Liver (tissue), 9 donors: Measurements from ENCODE around the gene ATP12A. TPM values are rescaled to one million over a fixed set of nuclear protein-coding genes. Genes with fewer than 3 reads are reported as not detected.

Experiments used
- DNase-seq: peaks from one replicate; pipeline ENCODE4 v3.0.0-alpha.2; 2017; ENCODE audit warnings: low spot score
- H3K27ac ChIP-seq, 2 donors: one replicate each; pipeline ENCODE4 v1.7.0; 2013; ENCODE audit warnings: inconsistent platforms in 2 of 2, low read length in 2 of 2, control low read depth in 1 of 2, low read depth in 1 of 2, mild to moderate bottlenecking in 1 of 2
- H3K27me3 ChIP-seq, 4 donors: one replicate each; pipeline versions ENCODE4 v1.6.1 to v1.7.0; 2013; ENCODE audit warnings: low read length in 3 of 4, inconsistent platforms in 1 of 4, mild to moderate bottlenecking in 1 of 4, moderate library complexity in 1 of 4; ENCODE audit not compliant: control insufficient read depth in 4 of 4, insufficient read depth in 4 of 4
- H3K36me3 ChIP-seq, 4 donors: one replicate each; pipeline versions ENCODE4 v1.6.1 to v1.7.0; 2013; ENCODE audit warnings: low read length in 3 of 4, mild to moderate bottlenecking in 3 of 4, low read depth in 1 of 4, moderate library complexity in 1 of 4; ENCODE audit not compliant: control insufficient read depth in 4 of 4, insufficient read depth in 3 of 4
- H3K4me1 ChIP-seq, 4 donors: one replicate each; pipeline versions ENCODE4 v1.6.1 to v1.7.0; 2013; ENCODE audit warnings: low read length in 3 of 4, mild to moderate bottlenecking in 3 of 4, moderate library complexity in 1 of 4; ENCODE audit not compliant: control insufficient read depth in 4 of 4, insufficient read depth in 4 of 4
- H3K4me3 ChIP-seq, 3 donors: one replicate each; pipeline versions ENCODE4 v1.6.1 to v1.7.0; 2013; ENCODE audit warnings: low read length in 3 of 3, control low read depth in 1 of 3, low read depth in 1 of 3, mild to moderate bottlenecking in 1 of 3
- H3K9ac ChIP-seq, 2 donors: one replicate each; pipeline ENCODE4 v1.7.0; 2013; ENCODE audit warnings: low read length in 2 of 2, mild to moderate bottlenecking in 2 of 2, moderate library complexity in 2 of 2, control low read depth in 1 of 2, low read depth in 1 of 2
- H3K9me3 ChIP-seq, 4 donors: one replicate each; pipeline versions ENCODE4 v1.6.1 to v1.7.0; 2013; ENCODE audit warnings: low read length in 3 of 4; ENCODE audit not compliant: control insufficient read depth in 4 of 4
- EGR1 ChIP-seq, 2 donors: IDR thresholded peaks; 2 replicates each; pipeline ENCODE4 v1.6.1; 2016 to 2018; ENCODE audit warnings: antibody characterized with exemption in 2 of 2, low read depth in 2 of 2
- FOXA1 ChIP-seq: IDR thresholded peaks from 2 replicates; pipeline ENCODE4 v1.6.1; 2016; ENCODE audit warnings: antibody characterized with exemption
- FOXA2 ChIP-seq: IDR thresholded peaks from 2 replicates; pipeline ENCODE4 v1.6.1; 2016; ENCODE audit warnings: antibody characterized with exemption
- GABPA ChIP-seq, 2 donors: IDR thresholded peaks in 1 of 2; conservative IDR thresholded peaks in 1 of 2; 2 replicates each; pipeline ENCODE4 v1.6.1; 2016; ENCODE audit warnings: antibody characterized with exemption in 2 of 2, mild to moderate bottlenecking in 1 of 2, moderate library complexity in 1 of 2
- HNF4A ChIP-seq, 2 donors: conservative IDR thresholded peaks; 2 replicates each; pipeline ENCODE4 v1.6.1; 2016; ENCODE audit warnings: antibody characterized with exemption in 2 of 2, mild to moderate bottlenecking in 2 of 2
- HNF4G ChIP-seq: IDR thresholded peaks from 2 replicates; pipeline ENCODE4 v1.6.1; 2016; ENCODE audit warnings: antibody characterized with exemption
- JUND ChIP-seq, 2 donors: IDR thresholded peaks; 2 replicates each; pipeline ENCODE4 v1.6.1; 2016; ENCODE audit warnings: antibody characterized with exemption in 2 of 2
- NR2F2 ChIP-seq: IDR thresholded peaks from 2 replicates; pipeline ENCODE4 v1.6.1; 2016; ENCODE audit warnings: antibody characterized with exemption
- RXRA ChIP-seq, 2 donors: IDR thresholded peaks; 2 replicates each; pipeline ENCODE4 v1.6.1; 2017 to 2018; ENCODE audit warnings: antibody characterized with exemption in 2 of 2, mild to moderate bottlenecking in 1 of 2
- SP1 ChIP-seq: IDR thresholded peaks from 2 replicates; pipeline ENCODE4 v1.6.1; 2018; ENCODE audit warnings: antibody characterized with exemption, mild to moderate bottlenecking
- TAF1 ChIP-seq: conservative IDR thresholded peaks from 2 replicates; pipeline ENCODE4 v1.6.1; 2016; ENCODE audit warnings: antibody characterized with exemption, mild to moderate bottlenecking
- YY1 ChIP-seq: IDR thresholded peaks from 2 replicates; pipeline ENCODE4 v1.6.1; 2016; ENCODE audit warnings: antibody characterized with exemption, mild to moderate bottlenecking
- WGBS: extraction: QIAGEN DNeasy Blood & Tissue Kit; methylation state at CpG from one replicate; pipeline ENCODE4 v1.1.7; 2013; 5-methylcytosine and 5-hydroxymethylcytosine counted together
- polyA plus RNA-seq, 2 donors: library from polyadenylated mRNA; stranded (reverse) in 1 of 2; unstranded in 1 of 2; fragments of 200-250 nt in 1 of 2; fragments of >200 nt in 1 of 2; fragmentation: Nextera tagmentation in 1 of 2; extraction: Ambion mirVana in 1 of 2; gene quantifications; one replicate each; pipeline versions ENCODE4 v1.2.1 to v1.2.3, GENCODE V29; 2013 to 2015
- total RNA-seq, 2 donors: library from RNA; depleted of rRNA; stranded (reverse); fragments of >200 nt; gene quantifications; one replicate each; pipeline ENCODE4 v1.2.3, GENCODE V29; 2014
- TF ChIP-seq, protein P1 (sequence below): IDR thresholded peaks from 2 replicates; pipeline ENCODE4 v1.6.1; 2016; ENCODE audit warnings: antibody characterized with exemption, mild to moderate bottlenecking
- TF ChIP-seq, protein P2 (sequence below): IDR thresholded peaks from 2 replicates; pipeline ENCODE4 v1.6.1; 2016; ENCODE audit warnings: antibody characterized with exemption
- donor health status: healthy.
- donor health status: healthy.
- donor health status: healthy.
- donor health status: healthy.
- donor health status: healthy.

ATP12A gene
- under 1 TPM in 1 of 2 donors, not detected in 1; under 0.01 TPM for total RNA-seq
- not detected for polyA plus RNA-seq

DNA sequence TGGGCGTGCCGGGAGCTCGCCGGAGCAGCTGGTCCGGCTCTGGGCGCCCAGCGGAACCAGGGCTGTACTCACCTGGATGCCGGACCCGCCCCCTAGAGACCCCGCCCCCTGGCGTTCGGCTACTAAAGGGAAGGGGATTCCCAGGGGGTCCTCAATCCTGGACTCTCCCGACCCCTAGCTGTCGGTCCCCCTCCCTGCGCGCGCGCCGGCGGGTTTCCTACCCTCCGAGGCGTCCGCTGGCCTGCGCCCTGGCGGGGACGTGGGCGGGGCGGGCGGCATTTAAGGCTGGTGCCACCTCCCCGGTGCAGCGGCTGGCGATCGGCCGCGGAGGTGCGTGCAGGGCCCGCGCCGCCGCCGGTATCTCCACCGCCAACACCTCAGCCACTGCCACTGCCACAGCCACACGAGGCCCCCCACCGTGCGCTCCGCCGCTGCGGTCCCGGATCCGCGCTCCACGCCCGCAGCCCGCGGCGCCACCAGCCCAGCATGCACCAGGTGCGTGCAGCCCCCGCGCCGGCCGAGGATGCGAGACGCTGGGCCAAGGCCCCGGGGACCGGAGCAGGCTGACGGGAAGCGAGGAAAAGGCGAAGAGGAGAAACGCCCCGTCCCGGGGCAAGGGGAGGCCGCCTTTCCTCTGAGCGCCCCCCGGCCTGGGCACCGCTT is at the start of gene ATP12A:
TSS of gene ATP12A (plus strand) at position 151 of the 663 bp plus-strand sequence. CDS start at position 487, 336 bp downstream.
- no peak within 1 kb of the TSS for H3K27ac ChIP-seq
- H3K4me1 ChIP-seq: peaks cover 7 to 12% (median 10%) of the 10 kb centered on the region in 4 donors
- no peak for TF ChIP-seq TAF1
- TF ChIP-seq, protein P1, sequence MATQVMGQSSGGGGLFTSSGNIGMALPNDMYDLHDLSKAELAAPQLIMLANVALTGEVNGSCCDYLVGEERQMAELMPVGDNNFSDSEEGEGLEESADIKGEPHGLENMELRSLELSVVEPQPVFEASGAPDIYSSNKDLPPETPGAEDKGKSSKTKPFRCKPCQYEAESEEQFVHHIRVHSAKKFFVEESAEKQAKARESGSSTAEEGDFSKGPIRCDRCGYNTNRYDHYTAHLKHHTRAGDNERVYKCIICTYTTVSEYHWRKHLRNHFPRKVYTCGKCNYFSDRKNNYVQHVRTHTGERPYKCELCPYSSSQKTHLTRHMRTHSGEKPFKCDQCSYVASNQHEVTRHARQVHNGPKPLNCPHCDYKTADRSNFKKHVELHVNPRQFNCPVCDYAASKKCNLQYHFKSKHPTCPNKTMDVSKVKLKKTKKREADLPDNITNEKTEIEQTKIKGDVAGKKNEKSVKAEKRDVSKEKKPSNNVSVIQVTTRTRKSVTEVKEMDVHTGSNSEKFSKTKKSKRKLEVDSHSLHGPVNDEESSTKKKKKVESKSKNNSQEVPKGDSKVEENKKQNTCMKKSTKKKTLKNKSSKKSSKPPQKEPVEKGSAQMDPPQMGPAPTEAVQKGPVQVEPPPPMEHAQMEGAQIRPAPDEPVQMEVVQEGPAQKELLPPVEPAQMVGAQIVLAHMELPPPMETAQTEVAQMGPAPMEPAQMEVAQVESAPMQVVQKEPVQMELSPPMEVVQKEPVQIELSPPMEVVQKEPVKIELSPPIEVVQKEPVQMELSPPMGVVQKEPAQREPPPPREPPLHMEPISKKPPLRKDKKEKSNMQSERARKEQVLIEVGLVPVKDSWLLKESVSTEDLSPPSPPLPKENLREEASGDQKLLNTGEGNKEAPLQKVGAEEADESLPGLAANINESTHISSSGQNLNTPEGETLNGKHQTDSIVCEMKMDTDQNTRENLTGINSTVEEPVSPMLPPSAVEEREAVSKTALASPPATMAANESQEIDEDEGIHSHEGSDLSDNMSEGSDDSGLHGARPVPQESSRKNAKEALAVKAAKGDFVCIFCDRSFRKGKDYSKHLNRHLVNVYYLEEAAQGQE: no peak
- TF ChIP-seq EGR1 (IDR thresholded peaks at IDR 0.05; ENCODE audit: low read depth in 2 of 2): no peak
- TF ChIP-seq FOXA1: no peak
- TF ChIP-seq YY1: no peak
- no peak for TF ChIP-seq FOXA2
- TF ChIP-seq GABPA (IDR thresholded peaks at IDR 0.05 in 1 of 2, conservative IDR thresholded peaks at IDR 0.05 in 1 of 2): no peak
- TF ChIP-seq RXRA (IDR thresholded peaks at IDR 0.05): no peak
- TF ChIP-seq HNF4G: no peak
- TF ChIP-seq NR2F2: no peak
- TF ChIP-seq HNF4A (conservative IDR thresholded peaks at IDR 0.05): no peak
- TF ChIP-seq, protein P2, sequence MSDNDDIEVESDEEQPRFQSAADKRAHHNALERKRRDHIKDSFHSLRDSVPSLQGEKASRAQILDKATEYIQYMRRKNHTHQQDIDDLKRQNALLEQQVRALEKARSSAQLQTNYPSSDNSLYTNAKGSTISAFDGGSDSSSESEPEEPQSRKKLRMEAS: no peak
- no peak for TF ChIP-seq JUND (IDR thresholded peaks at IDR 0.05)
- H3K4me3 ChIP-seq: peak within 1 kb of the TSS in 2 of 3 donors; percentile 24 to 45
- no peak within 1 kb of the TSS for H3K9ac ChIP-seq
- no peaks in the 10 kb centered on the region for H3K36me3 ChIP-seq
- no peaks in the 10 kb centered on the region for H3K9me3 ChIP-seq
- peaks cover 0 to 6% (median 3%) of the 10 kb centered on the region in 4 donors for H3K27me3 ChIP-seq
- no peak for DNase-seq
- WGBS: 3% methylated on average over 75 of the region's 75 CpGs

DNA sequence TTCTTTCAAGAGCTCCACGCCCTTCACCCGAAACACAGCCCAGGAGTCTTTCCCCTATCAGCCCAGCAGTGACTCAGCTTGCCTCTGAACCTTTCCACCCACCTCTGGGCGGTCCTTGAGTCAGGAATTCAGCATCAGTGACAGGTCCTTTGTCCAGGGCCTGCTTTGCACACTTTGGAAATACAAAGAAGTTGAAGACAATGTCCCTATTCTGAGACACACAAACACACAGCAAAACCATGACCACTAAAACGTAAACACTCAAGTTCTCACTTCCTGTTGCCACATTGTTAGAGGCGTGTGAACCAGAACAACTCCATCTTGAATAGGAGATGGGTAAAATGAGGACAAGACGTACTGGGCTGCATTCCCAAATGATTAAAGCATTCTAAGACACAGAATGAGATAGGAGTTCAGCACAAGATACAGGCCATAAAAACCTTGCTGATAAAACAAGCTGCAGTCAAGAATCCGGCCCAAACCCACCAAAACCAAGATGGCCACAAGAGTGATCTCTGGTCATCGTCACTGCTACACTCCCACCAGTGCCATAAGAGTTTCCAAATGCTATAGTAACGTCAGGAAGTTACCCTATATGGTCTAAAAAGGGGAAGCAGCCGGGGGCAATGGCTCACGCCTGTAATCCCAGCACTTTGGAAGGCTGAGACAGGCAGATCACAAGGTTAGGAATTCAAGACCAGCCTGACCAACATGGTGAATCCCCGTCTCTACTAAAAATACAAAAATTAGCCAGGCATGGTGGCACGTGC is 49.2 kb upstream of the ATP12A start:
- 80% methylated on average over 13 of the region's 13 CpGs for WGBS
- no peak for TF ChIP-seq JUND (IDR thresholded peaks at IDR 0.05)
- TF ChIP-seq SP1: no peak
- TF ChIP-seq FOXA2: no peak
- no peak overlapping the region for H3K9ac ChIP-seq
- no peaks in the 10 kb centered on the region for H3K27me3 ChIP-seq
- no peak for DNase-seq
- H3K9me3 ChIP-seq: no peaks in the 10 kb centered on the region
- H3K27ac ChIP-seq: no peak overlapping the region
- no peaks in the 10 kb centered on the region for H3K36me3 ChIP-seq
- H3K4me1 ChIP-seq: no peaks in the 10 kb centered on the region
- no peak overlapping the region for H3K4me3 ChIP-seq

DNA sequence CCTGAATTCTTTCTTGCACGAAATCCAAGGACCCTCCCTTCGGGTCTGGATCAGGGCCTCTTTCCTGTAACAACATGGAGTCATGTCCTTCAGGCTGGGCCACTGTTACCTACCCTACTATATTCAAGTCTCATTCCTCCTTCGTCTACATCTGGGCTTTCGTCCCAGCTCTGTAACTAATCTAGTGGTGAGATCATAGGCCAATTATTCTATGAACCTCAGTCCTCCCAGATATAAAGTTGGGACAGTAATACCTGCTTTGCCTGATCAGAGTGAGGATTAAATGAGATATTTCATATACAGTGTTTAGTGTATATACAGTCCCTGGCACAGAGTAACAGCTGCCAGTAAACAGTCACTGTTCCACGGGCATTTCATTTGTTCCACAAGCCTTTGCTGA is 48.3 kb upstream of the ATP12A start:
- no peaks in the 10 kb centered on the region for H3K36me3 ChIP-seq
- H3K27me3 ChIP-seq: no peaks in the 10 kb centered on the region
- 88% methylated on average over 5 of the region's 5 CpGs for WGBS
- H3K4me1 ChIP-seq: no peaks in the 10 kb centered on the region
- H3K4me3 ChIP-seq: no peak overlapping the region
- no peak for TF ChIP-seq YY1
- no peak overlapping the region for H3K9ac ChIP-seq
- DNase-seq: no peak
- no peaks in the 10 kb centered on the region for H3K9me3 ChIP-seq
- no peak overlapping the region for H3K27ac ChIP-seq
